Measurements from ENCODE around the gene AP5S1.

DNA sequence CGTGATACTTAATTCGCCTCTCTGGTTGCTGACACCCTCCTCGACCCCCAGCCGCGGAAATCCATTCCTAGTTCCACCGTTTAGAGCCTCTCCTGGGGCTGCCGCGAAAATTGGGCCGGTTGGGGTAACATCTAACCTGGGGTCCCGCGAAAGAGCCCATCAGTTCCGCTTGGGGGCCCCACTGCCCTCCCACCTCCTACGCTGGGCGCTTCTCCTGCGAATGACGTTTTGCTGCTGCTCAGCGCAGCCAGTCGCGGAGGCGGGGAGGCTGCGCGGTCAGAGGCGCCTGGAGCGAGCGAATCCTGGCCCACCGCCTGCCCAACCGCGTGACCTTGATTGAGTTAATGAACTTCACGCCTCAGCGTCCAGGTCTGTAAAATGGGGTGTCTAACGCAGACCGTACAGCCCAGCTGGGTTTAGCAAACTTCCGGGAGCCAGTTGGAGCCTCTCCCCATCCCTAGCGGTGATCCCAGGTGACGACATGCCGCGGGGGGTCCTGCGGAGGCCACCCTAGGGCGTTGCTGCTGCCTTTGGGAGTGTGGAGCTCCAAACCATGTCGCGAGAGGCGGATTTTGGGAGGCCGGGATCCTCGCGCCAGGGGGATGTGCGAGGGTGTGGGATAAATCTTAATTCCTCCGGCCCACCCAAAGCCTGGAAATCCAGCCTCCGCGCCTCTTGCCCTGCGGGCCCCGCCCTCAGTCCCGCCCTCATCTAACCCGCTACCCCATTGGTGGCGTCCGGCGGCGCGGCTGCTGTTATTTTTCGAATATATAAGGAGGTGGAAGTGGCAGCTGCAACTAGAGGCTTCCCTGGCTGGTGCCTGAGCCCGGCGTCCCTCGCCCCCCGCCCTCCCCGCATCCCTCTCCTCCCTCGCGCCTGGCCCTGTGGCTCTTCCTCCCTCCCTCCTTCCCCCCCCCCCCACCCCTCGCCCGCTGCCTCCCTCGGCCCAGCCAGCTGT lies 24.6 kb upstream of the AP5S1 start, which contains the start of gene CDC25B:
- TF ChIP-seq CTCF (IDR thresholded peaks at IDR 0.05) (peak; percentile 36 to 78 (median 58)), POLR2A (IDR thresholded peaks at IDR 0.05) (peak; percentile 51 to 63)

Data from uterus (tissue), 2 donors.